ENCODE results near the gene LHPP. TPM values are rescaled to one million over a fixed set of nuclear protein-coding genes. Genes with fewer than 3 reads are reported as not detected.
"Not testable (repeated sequence)": the region's sequence is repeated elsewhere in the genome, so short reads cannot be mapped to it uniquely, and the experiment has no call there.

The LHPP gene
- total RNA-seq, 1 donor from 2014 or later, result 24.5 TPM

- no peaks in the 10 kb centered on the region for H3F3A ChIP-seq (ENCODE audit: low read depth)
- H3K27ac ChIP-seq, result no peak overlapping the region
- H3K4me1 ChIP-seq, result peaks cover 4% of the 10 kb centered on the region
- no peak overlapping the region for H3K4me2 ChIP-seq
- Mint-ChIP-seq H3K27me3 (ENCODE audit: insufficient read depth, low read depth) (peaks cover 3% of the 10 kb centered on the region), H3K36me3 (no peaks in the 10 kb centered on the region), H3K9me3 (no peaks in the 10 kb centered on the region), H3K27ac (no peak overlapping the region), H3K4me1 (peaks cover 16% of the 10 kb centered on the region), H3K4me3 (no peak overlapping the region)
- no peak overlapping the region for H2AFZ ChIP-seq (replicated peaks)
- TF ChIP-seq, protein P1, sequence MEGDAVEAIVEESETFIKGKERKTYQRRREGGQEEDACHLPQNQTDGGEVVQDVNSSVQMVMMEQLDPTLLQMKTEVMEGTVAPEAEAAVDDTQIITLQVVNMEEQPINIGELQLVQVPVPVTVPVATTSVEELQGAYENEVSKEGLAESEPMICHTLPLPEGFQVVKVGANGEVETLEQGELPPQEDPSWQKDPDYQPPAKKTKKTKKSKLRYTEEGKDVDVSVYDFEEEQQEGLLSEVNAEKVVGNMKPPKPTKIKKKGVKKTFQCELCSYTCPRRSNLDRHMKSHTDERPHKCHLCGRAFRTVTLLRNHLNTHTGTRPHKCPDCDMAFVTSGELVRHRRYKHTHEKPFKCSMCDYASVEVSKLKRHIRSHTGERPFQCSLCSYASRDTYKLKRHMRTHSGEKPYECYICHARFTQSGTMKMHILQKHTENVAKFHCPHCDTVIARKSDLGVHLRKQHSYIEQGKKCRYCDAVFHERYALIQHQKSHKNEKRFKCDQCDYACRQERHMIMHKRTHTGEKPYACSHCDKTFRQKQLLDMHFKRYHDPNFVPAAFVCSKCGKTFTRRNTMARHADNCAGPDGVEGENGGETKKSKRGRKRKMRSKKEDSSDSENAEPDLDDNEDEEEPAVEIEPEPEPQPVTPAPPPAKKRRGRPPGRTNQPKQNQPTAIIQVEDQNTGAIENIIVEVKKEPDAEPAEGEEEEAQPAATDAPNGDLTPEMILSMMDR (IDR thresholded peaks at IDR 0.05), result no peak
- no peak for TF ChIP-seq EZH2 (IDR thresholded peaks at IDR 0.05)
- no peak for TF ChIP-seq EZH2phosphoT487 (IDR thresholded peaks at IDR 0.05)
- no peaks in the 10 kb centered on the region for H4K20me1 ChIP-seq (ENCODE audit: low read depth)
- no peak overlapping the region for H3K9ac ChIP-seq
- H3K27me3 ChIP-seq, result no peaks in the 10 kb centered on the region
- DNase-seq (ENCODE audit: low spot score), result no peak
- H3K79me2 ChIP-seq (ENCODE audit: low read depth), result no peaks in the 10 kb centered on the region
- H3K4me3 ChIP-seq, result no peak overlapping the region
- no peaks in the 10 kb centered on the region for H3K9me3 ChIP-seq (ENCODE audit: low read depth)
- H3K36me3 ChIP-seq, result no peaks in the 10 kb centered on the region
Observed at GRCh38 chr10:124546055-124546369, 84.4 kb downstream of the LHPP start.

- no peak for DNase-seq (ENCODE audit: low spot score)
- H3K36me3 Mint-ChIP-seq, result no peaks in the 10 kb centered on the region
- peaks cover 13% of the 10 kb centered on the region for H3K4me1 ChIP-seq
- no peak for TF ChIP-seq EZH2phosphoT487 (IDR thresholded peaks at IDR 0.05)
- TF ChIP-seq, protein P1 (IDR thresholded peaks at IDR 0.05), result no peak
- no peak for TF ChIP-seq EZH2 (IDR thresholded peaks at IDR 0.05)
- no peak overlapping the region for H3K9ac ChIP-seq
- no peaks in the 10 kb centered on the region for H3K9me3 Mint-ChIP-seq
- peaks cover 3% of the 10 kb centered on the region for H3K27me3 Mint-ChIP-seq (ENCODE audit: insufficient read depth, low read depth)
- H3K9me3 ChIP-seq (ENCODE audit: low read depth), result no peaks in the 10 kb centered on the region
- no peaks in the 10 kb centered on the region for H4K20me1 ChIP-seq (ENCODE audit: low read depth)
- H3K4me3 ChIP-seq, result no peak overlapping the region
- no peaks in the 10 kb centered on the region for H3K36me3 ChIP-seq
- H3F3A ChIP-seq (ENCODE audit: low read depth), result peaks cover 5% of the 10 kb centered on the region
- no peak overlapping the region for H3K4me3 Mint-ChIP-seq
- no peaks in the 10 kb centered on the region for H3K27me3 ChIP-seq
- H3K4me1 Mint-ChIP-seq, result peaks cover 18% of the 10 kb centered on the region
- no peak overlapping the region for H3K4me2 ChIP-seq
- no peaks in the 10 kb centered on the region for H3K79me2 ChIP-seq (ENCODE audit: low read depth)
- no peak overlapping the region for H3K27ac ChIP-seq
- H3K27ac Mint-ChIP-seq, result no peak overlapping the region
- no peak overlapping the region for H2AFZ ChIP-seq (replicated peaks)
Observed at GRCh38 chr10:124546957-124547646, 85.5 kb downstream of the LHPP start.

GRCh38 chr10:124547647-124548168 is 86.1 kb downstream of the LHPP start:
- no peaks in the 10 kb centered on the region for H3K36me3 ChIP-seq
- H3K27ac Mint-ChIP-seq, result no peak overlapping the region
- no peaks in the 10 kb centered on the region for H4K20me1 ChIP-seq (ENCODE audit: low read depth)
- H3F3A ChIP-seq (ENCODE audit: low read depth), result peaks cover 11% of the 10 kb centered on the region
- H3K27ac ChIP-seq, result no peak overlapping the region
- no peaks in the 10 kb centered on the region for H3K27me3 ChIP-seq
- no peak overlapping the region for H3K4me2 ChIP-seq
- no peaks in the 10 kb centered on the region for H3K9me3 ChIP-seq (ENCODE audit: low read depth)
- H3K4me1 ChIP-seq, result peaks cover 19% of the 10 kb centered on the region
- DNase-seq (ENCODE audit: low spot score), result no peak
- H3K27me3 Mint-ChIP-seq (ENCODE audit: insufficient read depth, low read depth), result peaks cover 2% of the 10 kb centered on the region
- H3K9ac ChIP-seq, result no peak overlapping the region
- no peaks in the 10 kb centered on the region for H3K9me3 Mint-ChIP-seq
- H3K4me1 Mint-ChIP-seq, result peaks cover 24% of the 10 kb centered on the region
- TF ChIP-seq EZH2 (IDR thresholded peaks at IDR 0.05) (no peak), EZH2phosphoT487 (IDR thresholded peaks at IDR 0.05) (no peak)
- TF ChIP-seq, protein P1 (IDR thresholded peaks at IDR 0.05), result no peak
- no peak overlapping the region for H3K4me3 ChIP-seq
- H3K4me3 Mint-ChIP-seq, result no peak overlapping the region
- H3K79me2 ChIP-seq (ENCODE audit: low read depth), result no peaks in the 10 kb centered on the region
- H2AFZ ChIP-seq (replicated peaks), result no peak overlapping the region
- H3K36me3 Mint-ChIP-seq, result no peaks in the 10 kb centered on the region

GRCh38 chr10:124549171-124549570 is 87.5 kb downstream of the LHPP start:
- H3K36me3 Mint-ChIP-seq; H3K27me3 Mint-ChIP-seq (ENCODE audit: insufficient read depth, low read depth); H3K4me3 ChIP-seq; H4K20me1 ChIP-seq (ENCODE audit: low read depth); H3K4me2 ChIP-seq; DNase-seq (ENCODE audit: low spot score); H3K27ac ChIP-seq; H3K36me3 ChIP-seq; H3K9me3 Mint-ChIP-seq; H3K9me3 ChIP-seq (ENCODE audit: low read depth); H3K27ac Mint-ChIP-seq; H3K4me3 Mint-ChIP-seq; H3K79me2 ChIP-seq (ENCODE audit: low read depth); H2AFZ ChIP-seq (replicated peaks); H3K9ac ChIP-seq; H3K27me3 ChIP-seq: not testable (repeated sequence)
- peaks cover 23% of the 10 kb centered on the region for H3K4me1 ChIP-seq
- peaks cover 24% of the 10 kb centered on the region for H3K4me1 Mint-ChIP-seq
- peaks cover 19% of the 10 kb centered on the region for H3F3A ChIP-seq (ENCODE audit: low read depth)

Data from neural progenitor cell (in vitro differentiated cells).